MM.1S (cell line): ENCODE results near the gene MAST3.

ENCODE experiments used
- DNase-seq: peaks from one replicate; pipeline ENCODE4 v3.0.0-alpha.2; 2015
- H2AFZ ChIP-seq: fragments of 300-600 bp; sonication (generic); 2 replicates; pipeline ENCODE4 v1.6.0; 2016; ENCODE audit warnings: antibody characterized with exemption, low read length
- H3F3A ChIP-seq: fragments of 300-600 bp; sonication (generic); 2 replicates; pipeline ENCODE4 v1.6.1; 2016; ENCODE audit warnings: mild to moderate bottlenecking, antibody characterized with exemption, low read length, moderate library complexity, mixed read lengths; ENCODE audit not compliant: insufficient read depth
- H3K27ac ChIP-seq: fragments of 300-600 bp; sonication (generic); 2 replicates; pipeline ENCODE4 v1.5.1; 2016; ENCODE audit warnings: mild to moderate bottlenecking, low read length
- H3K27me3 ChIP-seq: fragments of 300-600 bp; sonication (generic); replicated peaks from 2 replicates; pipeline ENCODE4 v1.6.0; 2016; ENCODE audit warnings: low read length; ENCODE audit not compliant: insufficient read depth
- H3K36me3 ChIP-seq: fragments of 300-600 bp; sonication (generic); replicated peaks from 2 replicates; pipeline ENCODE4 v1.6.1; 2016; ENCODE audit warnings: mild to moderate bottlenecking, low read length, mixed read lengths; ENCODE audit not compliant: insufficient read depth
- H3K4me1 ChIP-seq: fragments of 300-600 bp; sonication (generic); 2 replicates; pipeline ENCODE4 v1.6.1; 2016; ENCODE audit warnings: low read length, mixed read lengths
- H3K4me2 ChIP-seq: fragments of 300-600 bp; sonication (generic); 2 replicates; pipeline ENCODE4 v1.6.0; 2016; ENCODE audit warnings: low read depth, low read length
- H3K4me3 ChIP-seq: fragments of 300-600 bp; sonication (generic); 2 replicates; pipeline ENCODE4 v1.5.1; 2016; ENCODE audit warnings: low read length, mixed read lengths
- H3K79me2 ChIP-seq: fragments of 300-600 bp; sonication (generic); 2 replicates; pipeline ENCODE4 v1.6.1; 2016; ENCODE audit warnings: mixed run types, low read length, mixed read lengths
- H3K9ac ChIP-seq: fragments of 300-600 bp; sonication (generic); 2 replicates; pipeline ENCODE4 v1.6.1; 2016; ENCODE audit warnings: low read length, mixed read lengths
- H3K9me2 ChIP-seq: fragments of 300-600 bp; sonication (generic); replicated peaks from 2 replicates; pipeline ENCODE4 v1.6.1; 2016; ENCODE audit warnings: mild to moderate bottlenecking, low read length, mixed read lengths; ENCODE audit not compliant: insufficient read depth
- H3K9me3 ChIP-seq: fragments of 300-600 bp; sonication (generic); replicated peaks from 2 replicates; pipeline ENCODE4 v1.6.1; 2016; ENCODE audit warnings: mild to moderate bottlenecking, low read length, mixed read lengths; ENCODE audit not compliant: insufficient read depth
- H4K20me1 ChIP-seq: fragments of 300-600 bp; sonication (generic); 2 replicates; pipeline ENCODE4 v1.6.1; 2016; ENCODE audit warnings: mild to moderate bottlenecking, low read length, moderate library complexity, mixed read lengths; ENCODE audit not compliant: insufficient read depth
- EZH2 ChIP-seq: fragments of 300-600 bp; sonication (generic); optimal IDR thresholded peaks from 2 replicates; pipeline ENCODE3; 2017; ENCODE audit warnings: low read depth, mild to moderate bottlenecking, antibody characterized with exemption, low read length, mixed read lengths
- EZH2phosphoT487 ChIP-seq: fragments of 300-600 bp; sonication (generic); IDR thresholded peaks from 2 replicates; pipeline ENCODE4 v1.6.1; 2018; ENCODE audit warnings: antibody characterized with exemption, low read length
- TF ChIP-seq, protein P1 (sequence below): fragments of 300-600 bp; sonication (generic); IDR thresholded peaks from 2 replicates; pipeline ENCODE4 v1.5.1; 2016; ENCODE audit warnings: antibody characterized with exemption, low read length, mixed read lengths

Gene MAST3

GRCh38 chr19:18143902-18144301 lies 46.3 kb downstream of the MAST3 start:
- no peaks in the 10 kb centered on the region for H3K27me3 ChIP-seq
- H3K4me1 ChIP-seq, result no peaks in the 10 kb centered on the region
- no peaks in the 10 kb centered on the region for H4K20me1 ChIP-seq
- H3K4me3 ChIP-seq, result no peak overlapping the region
- no peak overlapping the region for H3K4me2 ChIP-seq
- no peak overlapping the region for H3K9ac ChIP-seq
- no peaks in the 10 kb centered on the region for H3F3A ChIP-seq
- H3K79me2 ChIP-seq, result no peaks in the 10 kb centered on the region
- no peaks in the 10 kb centered on the region for H3K36me3 ChIP-seq
- H2AFZ ChIP-seq, result no peak overlapping the region
- no peak overlapping the region for H3K27ac ChIP-seq
- H3K9me2 ChIP-seq, result no peaks in the 10 kb centered on the region
- no peaks in the 10 kb centered on the region for H3K9me3 ChIP-seq
- DNase-seq, result no peak
- TF ChIP-seq, protein P1, sequence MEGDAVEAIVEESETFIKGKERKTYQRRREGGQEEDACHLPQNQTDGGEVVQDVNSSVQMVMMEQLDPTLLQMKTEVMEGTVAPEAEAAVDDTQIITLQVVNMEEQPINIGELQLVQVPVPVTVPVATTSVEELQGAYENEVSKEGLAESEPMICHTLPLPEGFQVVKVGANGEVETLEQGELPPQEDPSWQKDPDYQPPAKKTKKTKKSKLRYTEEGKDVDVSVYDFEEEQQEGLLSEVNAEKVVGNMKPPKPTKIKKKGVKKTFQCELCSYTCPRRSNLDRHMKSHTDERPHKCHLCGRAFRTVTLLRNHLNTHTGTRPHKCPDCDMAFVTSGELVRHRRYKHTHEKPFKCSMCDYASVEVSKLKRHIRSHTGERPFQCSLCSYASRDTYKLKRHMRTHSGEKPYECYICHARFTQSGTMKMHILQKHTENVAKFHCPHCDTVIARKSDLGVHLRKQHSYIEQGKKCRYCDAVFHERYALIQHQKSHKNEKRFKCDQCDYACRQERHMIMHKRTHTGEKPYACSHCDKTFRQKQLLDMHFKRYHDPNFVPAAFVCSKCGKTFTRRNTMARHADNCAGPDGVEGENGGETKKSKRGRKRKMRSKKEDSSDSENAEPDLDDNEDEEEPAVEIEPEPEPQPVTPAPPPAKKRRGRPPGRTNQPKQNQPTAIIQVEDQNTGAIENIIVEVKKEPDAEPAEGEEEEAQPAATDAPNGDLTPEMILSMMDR, result no peak
- TF ChIP-seq EZH2phosphoT487 (no peak), EZH2 (no peak)

GRCh38 chr19:18144361-18144760 lies 46.8 kb downstream of the MAST3 start:
- Histone ChIP-seq H3F3A (no peaks in the 10 kb centered on the region), H3K4me3 (no peak overlapping the region), H3K79me2 (no peaks in the 10 kb centered on the region), H4K20me1 (no peaks in the 10 kb centered on the region), H3K27ac (no peak overlapping the region), H3K27me3 (no peaks in the 10 kb centered on the region), H3K9me3 (no peaks in the 10 kb centered on the region), H3K9me2 (no peaks in the 10 kb centered on the region), H3K4me2 (no peak overlapping the region), H2AFZ (no peak overlapping the region), H3K4me1 (no peaks in the 10 kb centered on the region), H3K9ac (no peak overlapping the region), H3K36me3 (no peaks in the 10 kb centered on the region)
- no peak for DNase-seq
- TF ChIP-seq, protein P1, result no peak
- no peak for TF ChIP-seq EZH2phosphoT487

- H2AFZ ChIP-seq, result no peak overlapping the region
- no peaks in the 10 kb centered on the region for H3K36me3 ChIP-seq
- no peaks in the 10 kb centered on the region for H3F3A ChIP-seq
- H3K9me3 ChIP-seq, result no peaks in the 10 kb centered on the region
- no peak overlapping the region for H3K4me2 ChIP-seq
- H3K9ac ChIP-seq, result no peak overlapping the region
- H3K79me2 ChIP-seq, result no peaks in the 10 kb centered on the region
- no peaks in the 10 kb centered on the region for H4K20me1 ChIP-seq
- no peaks in the 10 kb centered on the region for H3K27me3 ChIP-seq
- no peak for TF ChIP-seq EZH2phosphoT487
- no peak for TF ChIP-seq EZH2
- TF ChIP-seq, protein P1, result no peak
- H3K9me2 ChIP-seq, result no peaks in the 10 kb centered on the region
- H3K4me3 ChIP-seq, result no peak overlapping the region
- H3K4me1 ChIP-seq, result no peaks in the 10 kb centered on the region
- H3K27ac ChIP-seq, result no peak overlapping the region
- no peak for DNase-seq
These were observed 47.3 kb downstream of the MAST3 start for GRCh38 chr19:18144906-18145305.
